K562 (cell line): Measurements from ENCODE around the gene TRMT1L. TPM values are rescaled to one million over a fixed set of nuclear protein-coding genes. Genes with fewer than 3 reads are reported as not detected.
A peak's percentile ranks its signal among the peaks of the same experiment; 100 is the strongest.

ENCODE experiments used
- E2F6 ChIP-seq, 2 experiments: IDR thresholded peaks; 2 replicates each; pipeline ENCODE4 v1.6.1; 2011; ENCODE audit warnings: borderline replicate concordance in 1 of 2, control low read depth in 1 of 2, low read depth in 1 of 2, low read length in 1 of 2, mild to moderate bottlenecking in 1 of 2, mixed read lengths in 1 of 2, moderate library complexity in 1 of 2; ENCODE audit not compliant: insufficient read depth in 1 of 2, insufficient read length in 1 of 2, poor library complexity in 1 of 2, severe bottlenecking in 1 of 2; ENCODE audit errors: extremely low read depth in 1 of 2
- FOS ChIP-seq: IDR thresholded peaks from 3 replicates; pipeline ENCODE4 v1.6.1; 2011; ENCODE audit not compliant: insufficient read length; ENCODE audit errors: extremely low read depth
- HMBOX1 ChIP-seq: sonication (generic); IDR thresholded peaks from 2 replicates; pipeline ENCODE4 v1.6.1; 2016
- HOXB6 ChIP-seq: fragments of 250-450 bp; sonication (Bioruptor Pico); IDR thresholded peaks from 2 replicates; pipeline ENCODE4 v1.5.1; 2022; ENCODE audit warnings: mild to moderate bottlenecking, borderline replicate concordance
- IRF1 ChIP-seq: sonication (generic); formaldehyde crosslinking; IDR thresholded peaks from 2 replicates; pipeline ENCODE4 v1.8.0; 2022; ENCODE audit warnings: missing genetic modification reagents, mild to moderate bottlenecking, borderline replicate concordance
- NFIX ChIP-seq: fragments of 250-450 bp; sonication (Bioruptor Pico); IDR thresholded peaks from 2 replicates; pipeline ENCODE4 v1.4.0; 2020; ENCODE audit warnings: low read depth, mild to moderate bottlenecking, moderate library complexity
- RAD21 ChIP-seq, 2 experiments: fragments of 250-450 bp in 1 of 2; fragments of 450-650 bp in 1 of 2; sonication (Bioruptor Pico) in 1 of 2; formaldehyde crosslinking in 1 of 2; IDR thresholded peaks in 1 of 2; conservative IDR thresholded peaks in 1 of 2; 2 replicates each; pipeline versions ENCODE4 v1.4.0 to v1.8.0; 2020 to 2022; ENCODE audit warnings: mild to moderate bottlenecking in 2 of 2, moderate library complexity in 1 of 2
- REST ChIP-seq, 2 experiments: fragments of 450-650 bp; formaldehyde crosslinking in 1 of 2; IDR thresholded peaks; 2 replicates each; pipeline versions ENCODE4 v1.4.0 to v1.6.1; 2014 to 2020; ENCODE audit warnings: mild to moderate bottlenecking in 2 of 2, borderline replicate concordance in 1 of 2, low read depth in 1 of 2
- RUNX1 ChIP-seq: sonication (generic); IDR thresholded peaks from 2 replicates; pipeline ENCODE4 v1.6.1; 2016; ENCODE audit warnings: antibody characterized with exemption, low read depth
- ZNF12 ChIP-seq: sonication (generic); formaldehyde crosslinking; IDR thresholded peaks from 2 replicates; pipeline ENCODE4 v1.4.0; 2020; ENCODE audit warnings: mild to moderate bottlenecking, missing genetic modification reagents
- ZNF316 ChIP-seq: fragments of 450-650 bp; IDR thresholded peaks from 2 replicates; pipeline ENCODE4 v1.6.1; 2016
- ZNF444 ChIP-seq: fragments of 250-450 bp; sonication (Bioruptor Pico); IDR thresholded peaks from 2 replicates; pipeline ENCODE4 v1.4.0; 2020; ENCODE audit warnings: mild to moderate bottlenecking, moderate library complexity
- polyA plus RNA-seq, 8 experiments: library from polyadenylated mRNA; depleted of rRNA in 4 of 8; stranded (reverse) in 5 of 8; unstranded in 3 of 8; fragments of >200 nt; fragmentation: Nextera tagmentation in 2 of 8; fragmentation: Illumina TruSeq in 1 of 8; extraction: Ambion mirVana in 2 of 8; extraction: Trizol in 1 of 8; gene quantifications; 2 replicates each; pipeline versions ENCODE4 v1.2.1 to v1.2.3, GENCODE V29; 2011 to 2014; ENCODE audit warnings: inconsistent platforms in 1 of 8, missing spikeins in 1 of 8
- total RNA-seq, 7 experiments: library from RNA; depleted of rRNA in 6 of 7; stranded (reverse); fragments of >200 nt in 6 of 7; fragmentation: Illumina TruSeq in 2 of 7; extraction: Trizol in 2 of 7; gene quantifications; 2 replicates each; pipeline versions ENCODE4 v1.2.1 to v1.2.3, GENCODE V29; 2011 to 2021; ENCODE audit warnings: low replicate concordance in 1 of 7

TRMT1L gene
- total and polyA plus RNA-seq, 9 of the 15 experiments (the other 6 are each of a cell fraction or from before 2014, with no cell fraction given), result 6.4 to 88.9 (median 32.9) TPM

GRCh38 chr1:185157599-185158412 lies 1.1 kb upstream of the TRMT1L start (continued):
- peak; percentile 67 for TF ChIP-seq HMBOX1
- TF ChIP-seq NFIX (CRISPR knock-in tag), result no peak
- TF ChIP-seq ZNF444 (CRISPR knock-in tag), result no peak
- TF ChIP-seq RAD21 (CRISPR knock-in tag; conservative IDR thresholded peaks at IDR 0.05 in 1 of 2, IDR thresholded peaks at IDR 0.05 in 1 of 2), result no peak
- TF ChIP-seq REST (IDR thresholded peaks at IDR 0.05; ENCODE audit: borderline replicate concordance), result no peak
- no peak for TF ChIP-seq REST (CRISPR knock-in tag; IDR thresholded peaks at IDR 0.05; ENCODE audit: low read depth)
- TF ChIP-seq ZNF12 (CRISPR knock-in tag), result 0 out of 2 replicates have a peak, but pooled peaks have one; percentile 55
- no peak for TF ChIP-seq HOXB6 (CRISPR knock-in tag)
- peak; percentile 47 for TF ChIP-seq ZNF316
- TF ChIP-seq IRF1 (CRISPR knock-in tag), result 0 out of 2 replicates have a peak, but pooled peaks have one; percentile 39
- TF ChIP-seq FOS, result no peak
- no peak for TF ChIP-seq RUNX1
- TF ChIP-seq E2F6 (IDR thresholded peaks at IDR 0.05; ENCODE audit: borderline replicate concordance in 1 of 2, extremely low read depth in 1 of 2, insufficient read depth in 1 of 2, insufficient read length in 1 of 2, low read depth in 1 of 2, low read length in 1 of 2, poor library complexity in 1 of 2, severe bottlenecking in 1 of 2), result no peak
